Measurements from ENCODE around the gene MYZAP.

The MYZAP gene

GRCh38 chr15:57705746-57706404 is 114.2 kb downstream of the MYZAP start:
- no peak for DNase-seq

GRCh38 chr15:57706405-57707209 is 114.9 kb downstream of the MYZAP start, which contains the start of gene POLR2M:
Gene POLR2M, plus strand, starts transcription at chr15:57706714. Its CDS starts 129 bp downstream, at chr15:57706843.
- DNase-seq, result peak; percentile 81

- DNase-seq, result no peak
Observed at GRCh38 chr15:57708047-57708446, 116.3 kb downstream of the MYZAP start.

GRCh38 chr15:57718309-57718708 is 126.6 kb downstream of the MYZAP start:
- DNase-seq, result no peak

GRCh38 chr15:57720867-57721266 is 129.2 kb downstream of the MYZAP start:
- no peak for DNase-seq

GRCh38 chr15:57726411-57726810 is 134.7 kb downstream of the MYZAP start:
- no peak for DNase-seq

GRCh38 chr15:57727031-57727430 is 135.3 kb downstream of the MYZAP start:
- DNase-seq, result no peak

- DNase-seq, result no peak
Observed at GRCh38 chr15:57728436-57728835, 136.7 kb downstream of the MYZAP start.

GRCh38 chr15:57730876-57731275 is 139.2 kb downstream of the MYZAP start:
- DNase-seq, result no peak

GRCh38 chr15:57731530-57732103 is 139.9 kb downstream of the MYZAP start:
- no peak for DNase-seq

- no peak for DNase-seq
Observed at GRCh38 chr15:57732526-57733331, 141.0 kb downstream of the MYZAP start.

- DNase-seq, result no peak
Observed at GRCh38 chr15:57734860-57735259, 143.2 kb downstream of the MYZAP start.

All from NCI-H1417 treated with DMSO at 0.1 percent for 48 hours (cell line).